ENCODE results near the gene DHX15.

DNA sequence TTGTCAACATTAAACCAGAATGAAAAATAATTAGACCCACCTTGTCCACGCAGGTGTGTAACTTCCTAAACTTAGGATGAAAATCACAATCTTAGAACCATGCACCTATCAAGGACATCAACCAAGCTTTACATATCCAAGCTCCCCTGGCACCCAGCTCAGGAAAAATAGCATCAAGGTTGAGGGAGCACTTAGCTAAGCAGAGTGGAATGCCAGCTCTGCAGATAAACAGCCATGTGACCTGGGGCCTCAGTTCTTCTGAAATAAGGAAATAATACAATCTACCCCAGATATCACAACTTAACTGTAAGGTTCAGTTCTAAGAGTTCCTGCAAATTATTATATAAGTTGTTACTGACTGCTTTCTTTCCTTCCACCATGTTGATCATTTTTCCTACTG is 64.7 kb downstream of the DHX15 start:
- TF ChIP-seq, protein P1, sequence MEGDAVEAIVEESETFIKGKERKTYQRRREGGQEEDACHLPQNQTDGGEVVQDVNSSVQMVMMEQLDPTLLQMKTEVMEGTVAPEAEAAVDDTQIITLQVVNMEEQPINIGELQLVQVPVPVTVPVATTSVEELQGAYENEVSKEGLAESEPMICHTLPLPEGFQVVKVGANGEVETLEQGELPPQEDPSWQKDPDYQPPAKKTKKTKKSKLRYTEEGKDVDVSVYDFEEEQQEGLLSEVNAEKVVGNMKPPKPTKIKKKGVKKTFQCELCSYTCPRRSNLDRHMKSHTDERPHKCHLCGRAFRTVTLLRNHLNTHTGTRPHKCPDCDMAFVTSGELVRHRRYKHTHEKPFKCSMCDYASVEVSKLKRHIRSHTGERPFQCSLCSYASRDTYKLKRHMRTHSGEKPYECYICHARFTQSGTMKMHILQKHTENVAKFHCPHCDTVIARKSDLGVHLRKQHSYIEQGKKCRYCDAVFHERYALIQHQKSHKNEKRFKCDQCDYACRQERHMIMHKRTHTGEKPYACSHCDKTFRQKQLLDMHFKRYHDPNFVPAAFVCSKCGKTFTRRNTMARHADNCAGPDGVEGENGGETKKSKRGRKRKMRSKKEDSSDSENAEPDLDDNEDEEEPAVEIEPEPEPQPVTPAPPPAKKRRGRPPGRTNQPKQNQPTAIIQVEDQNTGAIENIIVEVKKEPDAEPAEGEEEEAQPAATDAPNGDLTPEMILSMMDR (IDR thresholded peaks at IDR 0.05), result no peak
- TF ChIP-seq POLR2A (IDR thresholded peaks at IDR 0.05), result no peak
